Measurements from ENCODE around the gene TOM1L2.

GRCh38 chr17:17887752-17888304 lies 84.4 kb downstream of the TOM1L2 start:
- TF ChIP-seq CTCF (IDR thresholded peaks at IDR 0.05; ENCODE audit: poor library complexity) (no peak), EZH2 (IDR thresholded peaks at IDR 0.05; ENCODE audit: borderline replicate concordance) (no peak)
